ENCODE measurements around the gene RBM15. TPM values are rescaled to one million over a fixed set of nuclear protein-coding genes. Genes with fewer than 3 reads are reported as not detected.
A peak's percentile ranks its signal among the peaks of the same experiment; 100 is the strongest.

The RBM15 gene
- total RNA-seq, 2 experiments from 2014 or later, result 63.4 to 68.1 TPM

- no peaks in the 10 kb centered on the region for H3K36me3 Mint-ChIP-seq (ENCODE audit: low read depth)
- no peaks in the 10 kb centered on the region for H3K4me1 Mint-ChIP-seq
- ChIA-PET POLR2A (no interaction called here), CTCF (no interaction called here)
- no peak for DNase-seq
- no peak overlapping the region for H3K27ac Mint-ChIP-seq
- H3K9me3 Mint-ChIP-seq, result no peaks in the 10 kb centered on the region
- no peak overlapping the region for H3K4me3 Mint-ChIP-seq
- H3K27me3 Mint-ChIP-seq, result no peaks in the 10 kb centered on the region
These were observed 12.4 kb upstream of the RBM15 start for GRCh38 chr1:110326826-110327225.

GRCh38 chr1:110328274-110328673 lies 10.9 kb upstream of the RBM15 start:
- Mint-ChIP-seq H3K9me3 (no peaks in the 10 kb centered on the region), H3K27me3 (no peaks in the 10 kb centered on the region), H3K4me1 (no peaks in the 10 kb centered on the region), H3K36me3 (ENCODE audit: low read depth) (no peaks in the 10 kb centered on the region), H3K27ac (no peak overlapping the region), H3K4me3 (no peak overlapping the region)
- POLR2A ChIA-PET, result interaction anchor here (1.4 kb wide), 1 partner anchor 10 kb away, joined by 6 read pairs; the partner anchor contains the start of gene RBM15
- DNase-seq, result no peak
- CTCF ChIA-PET, result interaction anchor here (2.0 kb wide), 1 partner anchor 10 kb away, joined by 5 read pairs; no protein-coding TSS in a partner anchor

- CTCF ChIA-PET, result interaction anchor here (2.0 kb wide), 1 partner anchor 11 kb away, joined by 5 read pairs; no protein-coding TSS in a partner anchor
- H3K27me3 Mint-ChIP-seq, result no peaks in the 10 kb centered on the region
- POLR2A ChIA-PET, result interaction anchor here (1.4 kb wide), 1 partner anchor 10 kb away, joined by 6 read pairs; the partner anchor contains the start of gene RBM15
- DNase-seq, result no peak
- no peaks in the 10 kb centered on the region for H3K36me3 Mint-ChIP-seq (ENCODE audit: low read depth)
- no peaks in the 10 kb centered on the region for H3K4me1 Mint-ChIP-seq
- H3K4me3 Mint-ChIP-seq, result no peak overlapping the region
- H3K27ac Mint-ChIP-seq, result no peak overlapping the region
- no peaks in the 10 kb centered on the region for H3K9me3 Mint-ChIP-seq
These were observed 10.5 kb upstream of the RBM15 start for GRCh38 chr1:110328700-110329099.

- DNase-seq, result no peak
- Mint-ChIP-seq H3K36me3 (ENCODE audit: low read depth) (peaks cover 11% of the 10 kb centered on the region), H3K27me3 (no peaks in the 10 kb centered on the region), H3K4me1 (peaks cover 24% of the 10 kb centered on the region), H3K27ac (no peak overlapping the region), H3K9me3 (no peaks in the 10 kb centered on the region), H3K4me3 (no peak overlapping the region)
- POLR2A ChIA-PET, result interaction anchor here (0.6 to 9.8 kb wide), 4 partner anchors 74 to 540 kb away, joined by 3 to 142 read pairs (median 48); partner anchors contain the start of genes KCNC4, LAMTOR5 and STRIP1
- CTCF ChIA-PET, result interaction anchor here (1.2 to 4.4 kb wide), 6 partner anchors 125 to 133 kb away, joined by 5 to 36 read pairs (median 5); partner anchors contain the start of gene KCNC4
These were observed 3.9 kb upstream of the RBM15 start for GRCh38 chr1:110335265-110335664.

- H3K4me3 Mint-ChIP-seq, result peak overlapping the region; percentile 68
- POLR2A ChIA-PET, result interaction anchor here (0.6 to 9.8 kb wide), 9 partner anchors 12 to 555 kb away, joined by 3 to 142 read pairs (median 25); partner anchors contain the start of genes KCNA3, KCNC4, LAMTOR5 and STRIP1
- H3K4me1 Mint-ChIP-seq, result peaks cover 36% of the 10 kb centered on the region
- H3K27ac Mint-ChIP-seq, result peak overlapping the region; percentile 76
- no peaks in the 10 kb centered on the region for H3K9me3 Mint-ChIP-seq
- no peaks in the 10 kb centered on the region for H3K27me3 Mint-ChIP-seq
- H3K36me3 Mint-ChIP-seq (ENCODE audit: low read depth), result peaks cover 23% of the 10 kb centered on the region
- CTCF ChIA-PET, result interaction anchor here (1.1 to 5.6 kb wide), 7 partner anchors 75 to 546 kb away, joined by 3 to 86 read pairs (median 5); partner anchors contain the start of gene KCNC4
- no peak for DNase-seq
These were observed 2.7 kb upstream of the RBM15 start for GRCh38 chr1:110336300-110337039.

- peak; percentile 51 for DNase-seq
- ChIA-PET CTCF (interaction anchor here (1.0 to 5.6 kb wide), 22 partner anchors 11 to 789 kb away, joined by 3 to 86 read pairs (median 5); partner anchors contain the start of genes GNAI3, KCNC4 and LAMTOR5), POLR2A (interaction anchor here (0.7 to 9.8 kb wide), 34 partner anchors 8 to 1238 kb away, joined by 3 to 142 read pairs (median 7); partner anchors contain the start of genes AHCYL1, CD53, GNAI3 and KCNA3)
- Mint-ChIP-seq H3K27ac (no peak overlapping the region), H3K9me3 (no peaks in the 10 kb centered on the region), H3K36me3 (ENCODE audit: low read depth) (peaks cover 36% of the 10 kb centered on the region), H3K4me1 (peaks cover 48% of the 10 kb centered on the region), H3K27me3 (no peaks in the 10 kb centered on the region), H3K4me3 (no peak overlapping the region)
These were observed 1.4 kb upstream of the RBM15 start for GRCh38 chr1:110337704-110338308.

- H3K4me1 Mint-ChIP-seq, result peaks cover 54% of the 10 kb centered on the region
- H3K36me3 Mint-ChIP-seq (ENCODE audit: low read depth), result peaks cover 42% of the 10 kb centered on the region
- peak; percentile 97 for DNase-seq
- no peaks in the 10 kb centered on the region for H3K27me3 Mint-ChIP-seq
- no peak overlapping the region for H3K4me3 Mint-ChIP-seq
- H3K27ac Mint-ChIP-seq, result no peak overlapping the region
- CTCF ChIA-PET, result interaction anchor here (0.8 to 5.6 kb wide), 26 partner anchors 11 to 790 kb away, joined by 3 to 86 read pairs (median 4); partner anchors contain the start of genes AHCYL1, GNAI3, KCNC4 and LAMTOR5
- POLR2A ChIA-PET, result interaction anchor here (0.7 to 9.8 kb wide), 42 partner anchors 8 to 1691 kb away, joined by 3 to 142 read pairs (median 6); partner anchors contain the start of genes AHCYL1, CD53, GNAI3 and KCNA3
- H3K9me3 Mint-ChIP-seq, result no peaks in the 10 kb centered on the region
These were observed 780 bp upstream of the RBM15 start for GRCh38 chr1:110338309-110338885.

GRCh38 chr1:110339407-110340206 lies 430 bp downstream of the RBM15 start:
- ChIA-PET POLR2A (interaction anchor here (0.8 to 9.8 kb wide), 37 partner anchors 9 to 1693 kb away, joined by 3 to 142 read pairs (median 6); partner anchors contain the start of genes CD53, GNAI3, KCNA3 and KCNC4), CTCF (interaction anchor here (0.8 to 5.6 kb wide), 16 partner anchors 10 to 355 kb away, joined by 3 to 86 read pairs (median 7); partner anchors contain the start of genes AHCYL1, KCNC4, LAMTOR5 and STRIP1)
- no peak overlapping the region for H3K27ac Mint-ChIP-seq
- DNase-seq, result peak; percentile 65
- peaks cover 66% of the 10 kb centered on the region for H3K4me1 Mint-ChIP-seq
- peaks cover 54% of the 10 kb centered on the region for H3K36me3 Mint-ChIP-seq (ENCODE audit: low read depth)
- H3K4me3 Mint-ChIP-seq, result no peak overlapping the region
- H3K9me3 Mint-ChIP-seq, result no peaks in the 10 kb centered on the region
- H3K27me3 Mint-ChIP-seq, result no peaks in the 10 kb centered on the region

GRCh38 chr1:110340207-110340468 lies 961 bp downstream of the RBM15 start:
- Mint-ChIP-seq H3K4me1 (peaks cover 70% of the 10 kb centered on the region), H3K36me3 (ENCODE audit: low read depth) (peaks cover 57% of the 10 kb centered on the region), H3K27ac (no peak overlapping the region), H3K27me3 (no peaks in the 10 kb centered on the region), H3K4me3 (no peak overlapping the region), H3K9me3 (no peaks in the 10 kb centered on the region)
- ChIA-PET POLR2A (interaction anchor here (0.9 to 9.8 kb wide), 16 partner anchors 9 to 1648 kb away, joined by 3 to 142 read pairs (median 14); partner anchors contain the start of genes CD53, KCNA3, KCNC4 and LAMTOR5), CTCF (interaction anchor here (0.8 to 5.6 kb wide), 8 partner anchors 9 to 305 kb away, joined by 3 to 86 read pairs (median 16); partner anchors contain the start of genes KCNC4, LAMTOR5 and STRIP1)
- no peak for DNase-seq

GRCh38 chr1:110341146-110341871 lies 2.1 kb downstream of the RBM15 start:
- H3K4me3 Mint-ChIP-seq, result no peak overlapping the region

GRCh38 chr1:110341872-110342331 lies 2.7 kb downstream of the RBM15 start:
- DNase-seq, result no peak
- ChIA-PET POLR2A (interaction anchor here (0.6 to 9.8 kb wide), 4 partner anchors 10 to 133 kb away, joined by 3 to 142 read pairs (median 50); partner anchors contain the start of genes KCNC4 and LAMTOR5), CTCF (interaction anchor here (0.6 to 3.0 kb wide), 3 partner anchors 57 to 139 kb away, joined by 3 to 12 read pairs (median 10); no protein-coding TSS in a partner anchor)
- peaks cover 68% of the 10 kb centered on the region for H3K36me3 Mint-ChIP-seq (ENCODE audit: low read depth)
- H3K9me3 Mint-ChIP-seq, result no peaks in the 10 kb centered on the region
- H3K4me3 Mint-ChIP-seq, result no peak overlapping the region
- H3K27ac Mint-ChIP-seq, result peak overlapping the region; percentile 16
- H3K27me3 Mint-ChIP-seq, result no peaks in the 10 kb centered on the region
- H3K4me1 Mint-ChIP-seq, result peaks cover 74% of the 10 kb centered on the region

More at GRCh38 chr1:110341146-110341871, 2.1 kb downstream of the RBM15 start:
- CTCF ChIA-PET, result interaction anchor here (0.6 to 5.6 kb wide), 4 partner anchors 58 to 138 kb away, joined by 3 to 86 read pairs (median 11); partner anchors contain the start of gene KCNC4
- peak overlapping the region; percentile 16 for H3K27ac Mint-ChIP-seq
- no peaks in the 10 kb centered on the region for H3K9me3 Mint-ChIP-seq
- no peaks in the 10 kb centered on the region for H3K27me3 Mint-ChIP-seq
- H3K4me1 Mint-ChIP-seq, result peaks cover 74% of the 10 kb centered on the region
- H3K36me3 Mint-ChIP-seq (ENCODE audit: low read depth), result peaks cover 63% of the 10 kb centered on the region
- POLR2A ChIA-PET, result interaction anchor here (3.8 to 9.8 kb wide), 4 partner anchors 7 to 132 kb away, joined by 41 to 142 read pairs (median 90); partner anchors contain the start of genes KCNC4 and LAMTOR5
- DNase-seq, result no peak
